SIG-M5 (cell line): ENCODE measurements around the gene PACC1.
"Not testable (repeated sequence)": the region's sequence is repeated elsewhere in the genome, so short reads cannot be mapped to it uniquely, and the experiment has no call there.

Source experiments
- DNase-seq: peaks from one replicate; lab custom pipeline; 2025; lab: John Stamatoyannopoulos, UW

Gene PACC1

GRCh38 chr1:212395678-212396437, 18.8 kb downstream of the PACC1 start:
- not testable (repeated sequence) for DNase-seq

GRCh38 chr1:212388985-212389716, 25.5 kb downstream of the PACC1 start:
- DNase-seq: no peak

GRCh38 chr1:212386029-212386428, 28.7 kb downstream of the PACC1 start:
- DNase-seq: no peak

GRCh38 chr1:212381397-212382035, 33.2 kb downstream of the PACC1 start:
- DNase-seq: no peak

- no peak for DNase-seq
These were observed 35.3 kb downstream of the PACC1 start for GRCh38 chr1:212379366-212379765.

- no peak for DNase-seq
These were observed 37.0 kb downstream of the PACC1 start for GRCh38 chr1:212377644-212378043.

GRCh38 chr1:212375986-212376385, 38.7 kb downstream of the PACC1 start:
- no peak for DNase-seq

- no peak for DNase-seq
These were observed 46.6 kb downstream of the PACC1 start for GRCh38 chr1:212368073-212368484.

GRCh38 chr1:212367474-212368072, 47.1 kb downstream of the PACC1 start:
- no peak for DNase-seq

GRCh38 chr1:212366901-212367300, 47.8 kb downstream of the PACC1 start:
- DNase-seq: no peak

- no peak for DNase-seq
These were observed 49.7 kb downstream of the PACC1 start for GRCh38 chr1:212364985-212365384.

GRCh38 chr1:212359794-212360479, 54.7 kb downstream of the PACC1 start:
- DNase-seq: no peak

- no peak for DNase-seq
These were observed 59.3 kb downstream of the PACC1 start for GRCh38 chr1:212355230-212355969.

GRCh38 chr1:212354464-212354863, 60.2 kb downstream of the PACC1 start:
- DNase-seq: no peak

GRCh38 chr1:212353181-212353580, 61.5 kb downstream of the PACC1 start:
- DNase-seq: no peak

- no peak for DNase-seq
These were observed 62.9 kb downstream of the PACC1 start for GRCh38 chr1:212351588-212352362.

- no peak for DNase-seq
These were observed 68.1 kb downstream of the PACC1 start for GRCh38 chr1:212346601-212347000.

GRCh38 chr1:212344905-212345304, 69.8 kb downstream of the PACC1 start:
- no peak for DNase-seq

- no peak for DNase-seq
These were observed 73.6 kb downstream of the PACC1 start for GRCh38 chr1:212341090-212341489.

- DNase-seq: no peak
These were observed 85.6 kb downstream of the PACC1 start for GRCh38 chr1:212329105-212329504.
